Thyroid gland (tissue), 4 donors: Measurements from ENCODE around the gene SIX5. TPM values are rescaled to one million over a fixed set of nuclear protein-coding genes. Genes with fewer than 3 reads are reported as not detected.
A peak's percentile ranks its signal among the peaks of the same experiment; 100 is the strongest.
"Not testable (repeated sequence)": the region's sequence is repeated elsewhere in the genome, so short reads cannot be mapped to it uniquely, and the experiment has no call there.

Experiments used
- DNase-seq, 2 donors: peaks; one replicate each; pipeline ENCODE4 v3.0.0-alpha.2; 2019
- H3K27ac ChIP-seq, 3 donors: fragments of 200-600 bp; sonication (generic); 1 replicate in 2 of 3; 2 replicates in 1 of 3; pipeline ENCODE4 v1.5.1; 2016 to 2019; ENCODE audit warnings: mild to moderate bottlenecking in 1 of 3, moderate library complexity in 1 of 3
- H3K27me3 ChIP-seq: fragments of 200-600 bp; sonication (generic); one replicate; pipeline ENCODE4 v1.5.1; 2019
- H3K36me3 ChIP-seq, 2 donors: fragments of 200-600 bp; sonication (generic); one replicate each; pipeline ENCODE4 v1.5.1; 2016 to 2019
- H3K4me1 ChIP-seq, 2 donors: fragments of 200-600 bp; sonication (generic); one replicate each; pipeline ENCODE4 v1.5.1; 2017 to 2019
- H3K4me3 ChIP-seq, 3 donors: fragments of 200-600 bp; sonication (generic); replicated peaks in 1 of 3; 1 replicate in 2 of 3; 2 replicates in 1 of 3; pipeline ENCODE4 v1.5.1; 2016; ENCODE audit warnings: mild to moderate bottlenecking in 1 of 3
- H3K9me3 ChIP-seq: fragments of 200-600 bp; sonication (generic); one replicate; pipeline ENCODE4 v1.5.1; 2017
- POLR2A ChIP-seq, 2 donors: fragments of 450-650 bp; IDR thresholded peaks; one replicate each; pipeline ENCODE4 v1.6.1; 2017; ENCODE audit warnings: antibody characterized with exemption in 2 of 2, mild to moderate bottlenecking in 2 of 2, moderate library complexity in 1 of 2
- WGBS, 2 donors: methylation state at CpG; one replicate each; pipeline ENCODE4 v1.1.5; 2017; 5-methylcytosine and 5-hydroxymethylcytosine counted together
- intact Hi-C: fragments of 100-400 bp; cut with DNase I; formaldehyde crosslinking; loops from one replicate; pipeline ENCODE4 v1.15.1; 2023
- total RNA-seq, 4 donors: library from RNA; depleted of rRNA; stranded (reverse); fragments of >200 nt; gene quantifications; one replicate each; pipeline ENCODE4 v1.2.3, GENCODE V29; 2016
- TF ChIP-seq, protein P1 (sequence below), 6 experiments: fragments of 200-600 bp in 3 of 6; fragments of 450-650 bp in 3 of 6; sonication (generic) in 3 of 6; IDR thresholded peaks; one replicate each; pipeline ENCODE4 v1.5.1; 2016 to 2019; ENCODE audit warnings: antibody characterized with exemption in 6 of 6, mild to moderate bottlenecking in 2 of 6, inconsistent platforms in 1 of 6, moderate library complexity in 1 of 6

The SIX5 gene
- total RNA-seq, 4 donors from 2014 or later: 18.3 to 33.0 (median 23.3) TPM

DNA sequence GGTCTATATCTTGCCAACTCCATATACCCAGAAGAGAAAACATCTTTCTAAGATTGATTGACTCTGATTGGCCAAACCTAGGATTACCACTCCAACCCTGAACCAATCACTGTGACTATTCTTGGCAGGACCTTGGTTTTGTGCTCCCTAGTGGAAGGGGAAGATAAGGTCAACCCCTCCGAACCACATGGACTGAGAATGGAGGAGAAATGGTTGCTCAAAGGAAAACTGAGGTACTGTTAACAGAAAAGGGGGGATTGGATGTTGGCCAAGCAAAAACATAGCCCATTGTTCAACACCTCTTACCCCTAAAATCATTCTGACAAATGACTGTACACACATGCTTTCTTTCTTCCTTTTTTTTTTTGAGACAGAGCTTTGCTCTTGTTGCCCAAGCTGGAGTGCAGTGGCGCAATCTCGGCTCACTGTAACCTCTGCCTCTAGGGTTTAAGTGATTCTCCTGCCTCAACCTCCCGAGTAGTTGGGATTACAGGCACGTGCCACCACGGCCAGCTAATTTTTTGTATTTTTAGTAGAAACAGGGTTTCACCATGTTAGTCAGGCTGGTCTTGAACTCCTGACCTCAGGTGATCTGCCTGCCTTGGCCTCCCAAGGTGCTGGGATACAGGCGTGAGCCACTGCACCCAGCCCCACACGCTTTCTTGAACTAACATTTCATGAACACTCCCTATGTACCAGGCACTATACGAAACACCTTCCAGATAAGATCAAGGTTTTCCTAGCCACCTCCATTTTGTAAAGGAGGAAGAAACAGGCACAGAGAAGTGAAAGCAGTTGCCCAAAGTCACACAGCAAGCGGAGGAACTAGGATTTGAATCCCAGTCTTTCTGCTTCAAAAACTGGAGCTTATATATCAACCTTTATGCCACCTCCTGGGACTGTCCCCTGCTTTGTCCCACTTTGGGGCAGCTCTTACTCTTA is 29.3 kb downstream of the SIX5 start:
- Histone ChIP-seq H3K4me3 (no peak overlapping the region), H3K4me1 (no peaks in the 10 kb centered on the region), H3K27ac (no peak overlapping the region), H3K9me3 (no peaks in the 10 kb centered on the region), H3K27me3 (no peaks in the 10 kb centered on the region), H3K36me3 (no peaks in the 10 kb centered on the region)
- intact Hi-C loops: no loop called here
- WGBS, 2 donors: 84 to 90% methylated on average over 10 of the region's 10 CpGs
- TF ChIP-seq POLR2A (IDR thresholded peaks at IDR 0.05): no peak
- TF ChIP-seq, protein P1, sequence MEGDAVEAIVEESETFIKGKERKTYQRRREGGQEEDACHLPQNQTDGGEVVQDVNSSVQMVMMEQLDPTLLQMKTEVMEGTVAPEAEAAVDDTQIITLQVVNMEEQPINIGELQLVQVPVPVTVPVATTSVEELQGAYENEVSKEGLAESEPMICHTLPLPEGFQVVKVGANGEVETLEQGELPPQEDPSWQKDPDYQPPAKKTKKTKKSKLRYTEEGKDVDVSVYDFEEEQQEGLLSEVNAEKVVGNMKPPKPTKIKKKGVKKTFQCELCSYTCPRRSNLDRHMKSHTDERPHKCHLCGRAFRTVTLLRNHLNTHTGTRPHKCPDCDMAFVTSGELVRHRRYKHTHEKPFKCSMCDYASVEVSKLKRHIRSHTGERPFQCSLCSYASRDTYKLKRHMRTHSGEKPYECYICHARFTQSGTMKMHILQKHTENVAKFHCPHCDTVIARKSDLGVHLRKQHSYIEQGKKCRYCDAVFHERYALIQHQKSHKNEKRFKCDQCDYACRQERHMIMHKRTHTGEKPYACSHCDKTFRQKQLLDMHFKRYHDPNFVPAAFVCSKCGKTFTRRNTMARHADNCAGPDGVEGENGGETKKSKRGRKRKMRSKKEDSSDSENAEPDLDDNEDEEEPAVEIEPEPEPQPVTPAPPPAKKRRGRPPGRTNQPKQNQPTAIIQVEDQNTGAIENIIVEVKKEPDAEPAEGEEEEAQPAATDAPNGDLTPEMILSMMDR (IDR thresholded peaks at IDR 0.05): no peak
- DNase-seq: no peak

- Histone ChIP-seq H3K27me3 (no peaks in the 10 kb centered on the region), H3K27ac (no peak within 1 kb of the TSS), H3K4me1 (peaks cover 9 to 18% of the 10 kb centered on the region in 2 donors), H3K9me3 (no peaks in the 10 kb centered on the region), H3K4me3 (no peak within 1 kb of the TSS), H3K36me3 (no peaks in the 10 kb centered on the region)
- intact Hi-C loops: no loop called here
- WGBS, 2 donors: 90 to 93% methylated on average over 39 to 59 of the region's 59 CpGs
- TF ChIP-seq POLR2A (IDR thresholded peaks at IDR 0.05): no peak
- TF ChIP-seq, protein P1 (IDR thresholded peaks at IDR 0.05): no peak
- no peak for DNase-seq
These were observed 35.8 kb downstream of the SIX5 start, which contains the start of gene MEIOSIN for GRCh38 chr19:45733160-45733810. Gene MEIOSIN (plus strand): TSS chr19:45733439. CDS start chr19:45735377, 1,938 bp downstream.

DNA sequence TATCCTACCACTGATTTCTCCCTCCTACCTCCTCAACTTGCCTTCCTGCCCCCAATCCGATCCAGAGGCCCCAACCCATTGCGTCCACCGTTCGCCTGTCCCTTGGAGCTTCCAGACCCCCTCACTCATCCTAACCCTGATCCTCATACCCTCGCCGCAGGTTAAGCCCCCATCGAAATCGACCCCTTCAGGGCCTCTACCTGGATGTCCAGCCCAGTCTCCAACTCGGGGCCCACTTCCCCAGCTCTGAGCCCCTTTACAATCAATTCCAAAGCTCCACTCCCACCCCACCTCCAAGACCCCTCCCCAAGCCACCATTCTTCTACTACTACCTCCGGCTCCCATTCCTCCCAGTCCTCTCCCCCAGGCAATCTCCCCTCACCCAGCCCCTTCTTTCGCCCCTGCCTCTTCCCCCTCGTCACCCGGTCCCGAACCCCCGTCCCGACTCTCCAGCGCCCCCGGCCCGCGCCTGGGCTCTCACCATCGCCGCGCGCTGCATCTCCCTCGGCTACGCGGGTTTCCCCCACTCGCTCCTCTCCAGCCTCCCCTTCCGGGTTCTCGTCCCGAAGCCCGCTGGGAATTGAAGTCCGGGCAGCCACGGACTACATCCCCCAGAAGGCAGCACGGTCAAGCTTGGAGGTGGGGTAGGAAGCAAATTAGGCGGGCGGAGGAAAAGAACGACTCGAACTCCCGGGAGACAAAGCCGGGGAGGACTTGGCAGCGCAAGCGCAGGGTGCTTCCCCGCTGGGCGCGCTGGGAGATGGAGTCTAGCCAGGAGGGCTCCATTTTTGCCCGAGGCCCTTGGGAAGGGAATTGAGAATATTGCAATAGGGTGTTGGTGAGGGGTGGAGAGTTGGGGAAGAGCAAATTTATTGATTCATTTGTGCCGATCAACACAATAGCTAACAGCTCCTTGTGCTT is 38.4 kb downstream of the SIX5 start, which contains the start of gene FBXO46:
TSS of gene FBXO46 (minus strand) at position 529 of the 921 bp plus-strand sequence. CDS start 17,401 bp downstream, outside the sequence.
- H3K27ac ChIP-seq: peak within 1 kb of the TSS in 2 of 3 donors; percentile 25 to 51
- intact Hi-C loops: no loop called here
- peaks cover 9 to 26% of the 10 kb centered on the region in 2 donors for H3K4me1 ChIP-seq
- H3K9me3 ChIP-seq: no peaks in the 10 kb centered on the region
- H3K27me3 ChIP-seq: no peaks in the 10 kb centered on the region
- H3K36me3 ChIP-seq: no peaks in the 10 kb centered on the region
- peak within 1 kb of the TSS; percentile 57 to 90 (median 61) for H3K4me3 ChIP-seq
- TF ChIP-seq, protein P1 (IDR thresholded peaks at IDR 0.05): no peak
- peak in 1 of 2 donors; percentile 85 for TF ChIP-seq POLR2A (IDR thresholded peaks at IDR 0.05)
- peak; percentile 97 to 98 for DNase-seq
- WGBS, 2 donors: 1 to 2% methylated on average over 32 to 48 of the region's 48 CpGs

DNA sequence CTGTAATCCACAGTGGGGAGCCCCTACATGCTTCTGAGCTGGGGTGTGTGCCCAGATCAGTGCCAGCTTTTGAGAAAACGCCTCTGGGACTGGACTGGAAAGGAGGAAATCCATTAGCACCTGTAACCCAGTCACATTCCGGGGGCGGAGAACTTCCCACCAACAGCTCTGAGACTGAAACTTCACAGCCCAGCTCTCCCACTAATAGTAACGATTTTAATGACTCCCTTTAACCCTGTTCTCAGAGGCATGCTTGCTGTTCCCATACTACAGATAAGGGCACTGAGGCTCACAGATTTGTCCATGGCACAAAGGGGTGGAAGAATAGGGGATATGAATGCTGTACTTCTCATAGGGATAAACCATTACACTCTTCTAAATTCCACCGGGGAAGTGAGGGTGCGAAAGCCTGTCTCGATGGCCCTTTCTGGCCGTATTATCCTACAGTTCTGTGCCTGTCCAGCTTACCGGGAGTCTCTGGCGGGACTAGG is 39.2 kb downstream of the SIX5 start:
- peaks cover 9 to 26% of the 10 kb centered on the region in 2 donors for H3K4me1 ChIP-seq
- no peaks in the 10 kb centered on the region for H3K36me3 ChIP-seq
- DNase-seq: no peak
- TF ChIP-seq POLR2A (IDR thresholded peaks at IDR 0.05): no peak
- TF ChIP-seq, protein P1 (IDR thresholded peaks at IDR 0.05): no peak
- peak overlapping the region; percentile 57 to 90 (median 61) for H3K4me3 ChIP-seq
- no peaks in the 10 kb centered on the region for H3K27me3 ChIP-seq
- no peaks in the 10 kb centered on the region for H3K9me3 ChIP-seq
- WGBS, 2 donors: 13 to 14% methylated on average over 10 of the region's 10 CpGs
- intact Hi-C loops: no loop called here
- H3K27ac ChIP-seq: peak overlapping the region in 1 of 3 donors; percentile 25

DNA sequence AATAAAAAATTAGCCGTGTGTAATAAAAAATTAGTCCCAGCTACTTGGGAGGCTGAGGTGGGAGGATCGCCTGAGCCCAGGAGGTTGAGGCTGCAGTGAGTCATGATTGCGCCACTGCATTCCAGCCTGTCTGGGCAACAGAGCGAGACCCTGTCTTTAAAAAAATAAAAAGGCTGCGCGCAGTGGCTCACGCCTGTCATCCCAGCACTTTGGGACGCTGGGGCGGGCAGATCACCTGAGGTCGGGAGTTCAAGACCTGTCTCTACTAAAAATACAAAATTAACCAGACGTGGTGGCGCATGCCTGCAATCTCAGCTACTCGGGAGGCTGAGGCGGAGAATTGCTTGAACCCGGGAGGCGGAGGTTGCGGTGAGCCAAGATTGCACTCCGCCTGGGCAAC is 40.4 kb downstream of the SIX5 start:
- DNase-seq, H3K36me3 ChIP-seq, H3K27ac ChIP-seq, H3K9me3 ChIP-seq, H3K27me3 ChIP-seq, intact Hi-C loops, H3K4me3 ChIP-seq: not testable (repeated sequence)
- WGBS, 2 donors: 94 to 95% methylated on average over 18 of the region's 18 CpGs
- H3K4me1 ChIP-seq: peaks cover 9 to 26% of the 10 kb centered on the region in 2 donors

- DNase-seq: not testable (repeated sequence)
These were observed 49.0 kb downstream of the SIX5 start for GRCh38 chr19:45720065-45720464.

More at GRCh38 chr19:45720065-45720464, 49.0 kb downstream of the SIX5 start:
- H3K36me3 ChIP-seq, H3K9me3 ChIP-seq, intact Hi-C loops, H3K27me3 ChIP-seq, H3K4me3 ChIP-seq: not testable (repeated sequence)
- WGBS, 2 donors: 97 to 98% methylated on average over 11 of the region's 11 CpGs
- Histone ChIP-seq H3K27ac (peak overlapping the region in 1 of 3 donors; percentile 62), H3K4me1 (peaks cover 17 to 21% of the 10 kb centered on the region in 2 donors)
